ENCODE data around the gene SPRED2.

SPRED2 gene

DNA sequence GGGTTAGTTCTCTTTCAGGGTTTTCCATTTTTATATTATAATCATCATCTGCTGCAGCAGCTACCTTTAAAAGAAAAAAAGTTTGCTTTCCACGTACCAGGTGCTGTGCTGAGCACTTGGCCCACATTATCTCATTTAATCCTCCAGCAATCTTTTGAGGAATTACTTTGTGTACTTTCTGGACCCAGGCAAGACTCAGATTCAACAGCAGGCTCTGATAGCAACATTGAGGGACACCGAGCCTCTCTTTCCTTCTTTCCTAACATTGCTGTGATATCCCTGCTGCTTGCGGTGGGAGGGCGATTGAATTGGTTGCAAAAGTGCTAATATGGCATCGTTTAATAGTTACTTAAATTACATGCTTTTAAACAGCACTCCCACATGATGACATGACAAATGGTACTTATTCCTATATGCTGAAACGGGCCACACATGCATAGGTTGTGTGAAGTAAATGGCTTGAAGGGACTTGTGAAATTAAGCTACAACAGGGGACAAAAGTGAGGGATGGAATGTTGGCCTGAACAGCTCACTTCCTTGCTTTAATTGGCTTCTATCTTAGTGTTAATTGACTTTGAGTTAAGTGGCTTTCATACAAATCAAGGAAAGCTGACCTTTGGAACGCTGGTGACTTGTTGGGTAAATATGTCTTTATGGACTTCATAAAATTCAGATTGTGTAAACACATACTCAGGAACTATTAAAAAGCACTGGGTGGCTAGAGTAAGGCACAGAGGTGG, 21.2 kb downstream of the SPRED2 start:
- DNase-seq, result no peak

DNA sequence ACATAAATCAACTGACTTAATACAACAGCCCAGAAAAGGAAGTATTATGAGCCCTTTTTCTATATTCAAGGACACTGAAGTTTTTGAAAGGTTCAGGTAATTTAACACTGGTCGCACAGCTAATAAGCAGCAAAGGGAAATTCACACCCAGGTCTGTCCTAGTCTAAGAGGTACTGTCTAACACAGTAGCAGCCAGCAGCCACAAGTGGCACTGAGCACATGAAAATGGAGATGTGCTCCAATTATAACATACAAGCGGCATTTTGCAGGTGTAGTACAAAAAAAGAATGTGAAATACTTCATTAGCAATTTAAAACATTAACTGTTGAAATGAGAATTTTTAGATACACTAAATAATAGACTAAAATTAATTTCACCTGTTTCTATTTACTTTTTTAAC, 23.4 kb downstream of the SPRED2 start:
- no peak for DNase-seq

DNA sequence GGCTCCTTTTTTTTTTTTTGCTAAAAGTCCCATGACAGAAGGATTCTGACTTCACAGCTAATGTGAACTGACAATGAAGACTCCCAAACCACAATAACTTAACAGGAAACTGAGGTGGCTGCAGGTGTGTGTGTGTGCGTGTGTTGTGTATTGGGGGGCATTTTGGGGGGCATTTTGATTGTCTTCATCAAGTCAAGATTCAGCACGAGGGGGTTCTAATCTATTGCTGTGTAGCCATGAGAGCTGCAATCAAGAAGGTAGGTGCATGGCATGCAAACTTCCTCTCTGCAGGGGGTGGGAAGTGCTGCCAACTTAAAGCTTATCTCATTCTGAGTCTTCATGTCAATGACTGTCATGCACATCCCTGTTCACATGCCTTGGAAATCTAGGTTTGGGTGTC, 25.2 kb downstream of the SPRED2 start:
- no peak for DNase-seq

DNA sequence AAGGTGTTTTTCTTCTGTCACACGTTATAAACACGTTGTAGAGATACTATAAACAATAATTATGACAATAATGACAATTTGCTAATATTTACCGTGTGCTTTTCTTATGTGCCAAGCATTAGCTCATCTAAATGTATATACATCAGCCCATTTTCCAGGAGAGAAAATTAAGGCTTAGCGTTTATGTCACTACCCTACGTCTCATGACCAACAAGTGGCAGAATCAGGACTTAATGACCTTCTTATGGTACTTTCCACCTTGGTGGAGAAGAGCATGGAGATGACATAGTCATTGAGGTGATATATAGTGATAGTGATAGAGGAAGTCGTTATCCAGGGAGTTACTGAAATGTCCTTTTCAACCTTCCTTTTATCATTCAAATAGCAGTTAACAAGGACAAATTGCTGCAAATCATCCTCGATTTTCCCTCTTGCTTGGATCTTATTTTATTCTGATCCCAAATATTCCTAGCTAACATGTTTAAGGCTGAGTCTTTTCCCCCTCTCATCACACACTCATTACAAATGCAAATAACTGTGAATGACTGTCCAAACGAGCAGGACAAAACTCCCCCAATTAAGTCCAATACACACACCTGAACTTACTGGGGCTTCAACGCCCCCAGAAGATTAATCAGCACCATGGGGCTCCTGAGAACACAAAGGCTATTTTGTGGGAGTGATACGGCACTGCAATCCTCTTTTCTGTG, 27.3 kb downstream of the SPRED2 start:
- no peak for DNase-seq

DNA sequence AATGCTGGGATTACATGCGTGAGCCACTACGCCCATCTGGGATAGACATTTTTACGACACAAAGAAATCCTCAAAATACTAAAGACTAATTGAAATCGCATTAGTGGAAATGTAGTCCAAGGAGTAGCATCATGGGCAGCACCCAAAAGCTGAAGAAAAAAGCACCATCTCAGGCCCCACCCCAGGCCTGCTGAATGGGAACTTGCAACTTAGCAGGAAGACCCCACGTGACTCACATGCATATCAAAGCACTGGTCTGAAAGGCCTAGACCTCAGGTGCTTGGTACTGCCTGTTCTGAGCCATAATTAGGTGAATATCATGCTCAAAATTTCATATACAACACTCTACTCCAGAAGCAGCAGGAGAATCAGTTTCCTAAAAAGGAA, 28.9 kb downstream of the SPRED2 start:
- DNase-seq, result no peak

DNA sequence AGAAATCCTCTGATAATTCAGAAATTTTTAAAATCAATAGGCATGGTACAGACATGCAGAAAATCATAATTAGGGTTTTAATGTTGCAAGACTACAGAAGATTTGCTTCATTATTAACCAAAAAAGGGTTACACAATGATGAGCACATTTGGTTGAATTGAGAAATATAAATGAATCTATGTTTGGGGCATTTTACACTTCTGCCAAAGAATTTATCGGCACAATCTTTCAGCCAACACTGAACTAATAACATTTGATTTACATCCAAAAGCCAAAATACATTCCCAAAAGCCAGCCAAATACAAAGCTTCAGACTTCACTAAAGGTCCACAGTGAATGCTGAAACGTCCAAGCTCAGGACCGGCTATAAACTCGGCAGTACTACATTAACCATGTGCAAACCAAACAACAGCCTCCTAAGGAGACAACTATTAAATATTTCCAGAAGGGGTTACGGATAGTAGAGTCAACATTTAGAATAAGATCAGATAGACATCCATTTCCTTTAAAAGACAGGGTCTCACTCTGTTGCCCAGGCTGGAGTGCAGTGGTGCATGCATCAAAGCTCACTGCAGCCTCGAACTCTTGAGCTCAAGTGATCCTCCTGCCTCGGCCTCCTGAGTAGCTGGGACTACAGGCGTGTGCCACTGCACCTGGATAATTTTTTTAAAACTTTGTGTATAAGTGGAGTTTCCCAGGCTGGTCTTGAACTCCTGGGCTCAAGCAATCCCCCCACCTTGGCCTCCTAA, 29.4 kb downstream of the SPRED2 start:
- no peak for DNase-seq

DNA sequence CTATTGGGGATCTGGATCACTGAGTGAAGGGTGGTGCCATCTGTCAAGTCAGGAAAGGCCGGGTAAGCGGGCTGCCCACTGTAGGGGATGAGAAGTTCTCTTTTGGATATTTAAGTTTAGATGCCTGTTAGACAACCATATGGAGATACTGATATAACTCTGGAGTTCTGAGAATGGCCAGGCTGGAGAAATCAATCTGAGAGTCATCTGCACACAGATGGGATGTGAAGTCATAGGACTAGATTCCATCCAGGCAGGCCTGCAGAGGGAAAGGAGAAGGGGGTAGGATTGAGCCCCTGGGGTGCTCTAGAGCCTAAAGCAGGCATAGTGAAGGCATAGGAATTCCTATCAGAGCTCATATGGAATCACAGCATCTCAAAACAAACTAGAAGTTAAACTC, 30.1 kb downstream of the SPRED2 start:
- no peak for DNase-seq

DNA sequence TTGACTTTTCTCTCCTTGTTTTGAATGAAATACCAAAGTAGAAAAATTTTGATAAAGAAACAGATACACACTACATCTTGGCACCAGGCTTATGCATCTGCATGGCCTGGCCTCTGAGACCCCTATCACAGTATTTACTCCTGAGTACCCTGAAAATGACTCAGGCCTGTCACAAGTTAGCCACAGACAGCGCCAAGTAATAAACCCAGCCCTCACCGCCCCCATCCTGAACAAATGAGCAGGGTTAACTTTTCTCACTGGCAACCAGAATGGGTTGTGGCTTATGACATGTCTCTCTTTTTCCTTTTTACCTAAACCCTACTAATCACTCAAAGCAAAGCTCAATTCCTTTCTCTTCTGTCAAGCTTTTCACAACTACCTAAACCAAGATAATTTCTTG, 35.3 kb downstream of the SPRED2 start:
- no peak for DNase-seq

DNA sequence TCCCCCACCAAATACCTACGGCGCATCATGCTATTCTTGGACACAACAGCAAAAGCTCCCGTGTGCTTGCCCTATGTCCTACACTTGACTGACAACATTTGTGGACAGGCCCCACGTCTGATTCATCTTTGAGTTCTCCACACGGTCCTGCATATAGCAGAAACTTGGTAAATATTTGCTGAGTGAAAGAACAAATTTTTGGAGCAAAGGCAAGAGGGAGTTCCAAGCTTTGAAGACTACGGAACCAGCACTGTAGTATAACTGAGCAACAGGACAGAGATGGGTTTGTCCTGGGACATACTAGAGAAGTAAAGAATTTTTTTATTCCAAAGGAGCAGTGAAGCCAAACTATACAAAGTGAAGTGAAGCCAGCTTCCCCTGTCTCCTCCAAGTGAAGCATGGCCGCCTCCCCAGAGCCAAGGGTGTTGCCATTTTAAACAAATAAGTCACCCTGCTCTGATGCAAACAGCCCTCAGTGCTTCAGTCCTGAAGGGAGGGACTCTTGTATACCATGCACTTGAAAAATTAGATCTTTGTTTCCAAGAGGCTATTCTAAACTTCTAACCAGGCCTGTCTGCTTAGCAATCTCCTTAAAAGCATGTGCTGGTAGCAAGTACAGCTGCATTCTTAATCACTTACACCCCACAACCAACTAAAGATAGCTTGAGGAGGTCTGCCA, 35.9 kb downstream of the SPRED2 start:
- DNase-seq, result no peak

DNA sequence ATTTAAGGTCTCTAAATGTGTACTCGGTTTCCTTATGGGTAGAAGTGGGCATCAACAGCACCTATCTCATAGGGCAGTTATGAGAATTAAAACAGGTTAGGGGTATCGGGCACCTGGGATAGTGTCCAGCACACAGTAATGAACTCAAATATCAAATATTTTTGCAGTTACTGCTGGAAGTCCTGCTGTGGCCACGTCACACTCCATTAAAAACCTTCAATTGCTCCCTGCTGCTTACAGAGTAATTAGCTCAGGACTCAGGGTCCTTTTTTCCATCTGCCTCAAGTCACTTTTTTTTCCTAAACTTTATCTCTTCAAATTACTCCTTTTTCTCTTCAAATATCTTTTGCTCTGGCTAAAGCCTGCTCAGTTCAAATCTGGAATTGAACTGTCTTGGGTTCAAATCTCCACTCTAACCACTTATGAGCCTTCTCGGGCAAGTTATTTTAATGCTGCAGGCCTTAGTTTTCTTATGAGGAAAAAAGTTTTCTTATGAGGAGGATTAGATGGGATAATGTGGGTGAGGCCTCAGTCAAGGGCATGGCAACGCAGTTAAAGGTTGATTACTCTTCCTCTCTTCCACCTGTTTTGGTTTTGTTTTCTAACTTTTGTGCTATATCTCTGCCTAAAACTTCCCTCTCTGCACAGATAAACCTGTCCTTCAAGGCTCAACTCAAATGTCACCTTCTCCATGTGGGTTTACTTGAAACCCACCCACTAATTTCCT, 36.6 kb downstream of the SPRED2 start:
- no peak for DNase-seq

DNA sequence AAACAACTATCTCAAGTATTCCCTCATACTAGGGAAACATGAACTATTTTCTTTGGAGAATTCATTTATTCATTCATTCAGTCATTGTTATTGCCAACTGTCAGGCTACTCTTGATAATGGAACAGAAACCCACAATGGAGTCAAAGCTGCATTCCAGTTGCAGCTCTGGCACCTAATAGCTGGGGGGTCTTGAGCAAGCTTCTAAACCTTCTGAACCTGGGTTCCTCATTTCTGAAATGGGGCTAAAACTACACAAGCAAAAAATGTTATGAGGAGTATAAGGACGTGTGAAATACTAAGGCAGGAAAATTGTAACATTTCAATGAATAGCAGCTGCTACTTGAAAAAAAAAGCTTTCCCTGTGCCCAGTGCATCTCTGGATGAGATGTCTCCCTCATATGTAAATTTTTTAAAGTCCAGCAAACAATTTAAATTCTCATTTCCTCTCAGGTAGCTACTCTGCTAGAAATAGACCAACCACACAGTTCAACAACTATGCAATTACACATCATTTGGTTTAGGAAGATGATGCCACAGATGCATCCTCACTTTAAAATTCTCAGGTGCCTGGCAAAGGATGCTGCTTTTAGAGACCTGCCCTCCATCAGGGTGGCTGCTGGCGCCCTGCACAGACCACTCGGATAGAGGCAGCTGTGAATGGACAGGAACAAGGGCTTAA, 38.5 kb downstream of the SPRED2 start:
- DNase-seq, result no peak

DNA sequence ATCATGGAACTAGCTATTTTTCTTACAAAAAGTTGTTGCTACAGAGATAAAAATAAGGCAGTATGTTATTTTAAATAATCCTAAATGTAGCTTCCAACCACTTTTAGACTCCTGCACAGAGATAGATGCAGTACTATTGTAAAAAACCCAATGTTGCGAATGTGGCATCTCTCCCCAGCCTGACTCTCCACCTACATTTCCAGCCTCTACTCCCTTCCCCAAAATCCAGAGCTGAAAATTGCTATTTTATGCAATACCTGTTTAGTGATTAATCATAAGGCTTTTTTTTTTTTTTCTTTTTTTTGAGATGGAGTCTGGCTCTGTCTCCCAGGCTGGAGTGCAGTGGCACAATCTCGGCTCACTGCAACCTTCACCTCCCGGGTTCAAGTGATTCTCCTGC, 39.4 kb downstream of the SPRED2 start:
- DNase-seq, result no peak

DNA sequence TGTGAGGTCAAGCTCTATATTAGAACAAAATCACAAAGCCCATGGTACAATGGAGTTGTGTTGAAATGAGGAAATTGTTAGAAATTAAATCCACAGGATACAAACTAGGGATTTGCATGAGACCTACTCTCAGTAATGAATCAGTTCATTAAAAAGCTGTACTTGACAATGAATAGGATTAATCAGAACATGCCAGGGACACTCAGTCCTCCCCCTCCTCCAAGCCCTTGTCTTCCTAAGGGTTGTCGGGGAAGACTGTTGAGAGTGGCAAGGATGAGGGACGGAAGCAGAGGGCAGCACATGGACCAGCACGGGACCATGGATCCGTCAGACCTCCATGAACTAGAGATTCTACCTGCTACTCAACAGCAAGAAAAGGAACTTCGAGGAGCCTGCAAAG, 39.8 kb downstream of the SPRED2 start:
- DNase-seq, result no peak

DNA sequence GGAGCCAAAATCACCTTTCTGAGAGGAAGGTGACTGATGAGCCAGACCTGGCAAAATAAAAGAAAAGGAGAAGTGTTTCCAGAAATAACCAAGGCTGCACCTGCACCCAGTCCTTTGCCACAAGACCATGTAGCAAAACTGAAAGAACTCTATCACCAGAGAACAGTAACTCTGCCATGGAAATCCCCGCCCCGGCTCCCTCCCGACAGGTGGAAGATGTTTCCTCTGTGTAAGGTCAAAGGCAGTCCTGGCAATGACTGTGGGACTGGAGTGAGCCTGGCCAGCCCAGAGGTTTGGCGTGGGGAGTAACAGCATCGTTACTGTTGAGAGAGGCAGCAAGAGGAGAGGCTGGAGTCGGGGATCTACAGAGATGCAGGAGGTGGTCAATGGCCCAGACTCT, 42.3 kb downstream of the SPRED2 start:
- DNase-seq, result no peak

DNA sequence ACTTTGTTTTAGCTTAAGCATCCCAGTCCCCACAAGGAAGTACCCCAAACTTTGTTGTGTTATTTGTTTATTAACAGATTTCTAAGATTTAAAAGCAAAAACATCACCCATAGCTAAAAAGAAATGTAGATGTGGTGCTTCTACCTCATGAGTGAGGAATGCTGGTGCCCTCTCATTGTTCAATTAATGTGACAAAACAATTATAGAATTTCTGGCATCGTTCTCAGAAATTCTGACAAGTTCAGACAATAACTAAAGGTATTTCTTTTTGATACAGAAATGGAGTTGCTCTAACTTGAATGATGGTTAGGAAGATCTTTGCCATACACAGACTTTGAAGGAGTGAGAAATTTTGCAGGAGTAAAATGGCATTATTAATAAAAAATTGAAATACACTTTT, 42.9 kb downstream of the SPRED2 start:
- no peak for DNase-seq

DNA sequence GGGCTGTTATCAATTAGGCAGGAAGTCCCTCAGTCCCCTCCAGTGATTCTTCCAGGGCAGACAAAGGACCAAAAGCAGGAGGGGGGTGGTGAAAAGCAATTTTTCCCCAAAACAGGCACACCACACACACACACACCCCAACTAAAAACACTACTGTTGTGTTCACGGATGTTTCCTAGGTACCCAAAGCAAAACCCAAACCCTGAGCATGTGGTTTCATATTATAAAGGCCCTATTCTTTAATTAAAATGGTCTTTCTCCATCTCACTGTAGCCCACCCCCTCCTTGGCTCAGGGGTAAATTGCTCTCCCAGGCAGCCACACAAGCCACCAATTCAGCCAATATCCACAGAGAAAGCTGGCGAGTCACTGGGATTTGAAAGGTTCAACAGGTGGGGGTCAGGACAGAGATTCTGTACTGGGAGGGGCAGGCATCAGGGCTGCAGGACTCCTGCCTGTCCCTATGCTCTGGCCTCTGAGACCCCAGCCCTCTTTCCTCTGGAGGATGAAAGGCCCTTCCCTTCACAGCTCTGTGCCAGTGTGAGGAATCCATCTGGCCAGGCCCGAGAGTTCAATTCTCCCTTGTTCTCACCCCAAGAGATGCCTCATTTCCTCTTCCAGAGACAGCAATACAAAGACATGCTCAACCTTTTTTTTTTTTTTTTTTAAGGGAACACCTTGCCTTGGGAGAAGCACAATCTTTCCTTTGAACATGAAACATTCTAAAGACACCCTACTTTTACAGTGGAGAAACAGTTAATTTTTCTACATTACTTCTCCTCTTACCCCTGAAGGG, 43.6 kb downstream of the SPRED2 start:
- no peak for DNase-seq

DNA sequence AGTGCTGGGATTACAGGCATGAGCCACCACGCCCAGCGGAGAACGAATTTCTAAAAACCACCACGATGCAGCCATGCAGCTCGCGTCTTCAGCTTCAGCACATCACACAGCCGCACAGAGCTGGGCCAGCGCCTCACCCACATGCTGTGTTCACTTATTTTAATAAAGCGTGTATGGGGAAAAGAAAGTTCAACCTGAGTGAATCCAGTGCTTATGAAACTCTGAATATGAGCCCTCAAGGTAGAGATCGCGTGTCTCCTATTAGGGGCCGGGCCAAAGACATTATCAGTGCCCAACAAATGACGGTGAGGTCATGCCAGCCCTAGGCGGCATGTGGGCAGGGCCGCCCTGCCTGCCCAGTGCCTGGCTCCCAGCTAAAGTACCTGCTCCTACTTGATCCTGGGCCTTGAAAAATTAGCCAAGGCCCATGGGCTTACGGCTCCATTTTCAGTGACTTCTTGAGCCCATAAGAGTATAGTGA, 44.3 kb downstream of the SPRED2 start:
- no peak for DNase-seq

DNA sequence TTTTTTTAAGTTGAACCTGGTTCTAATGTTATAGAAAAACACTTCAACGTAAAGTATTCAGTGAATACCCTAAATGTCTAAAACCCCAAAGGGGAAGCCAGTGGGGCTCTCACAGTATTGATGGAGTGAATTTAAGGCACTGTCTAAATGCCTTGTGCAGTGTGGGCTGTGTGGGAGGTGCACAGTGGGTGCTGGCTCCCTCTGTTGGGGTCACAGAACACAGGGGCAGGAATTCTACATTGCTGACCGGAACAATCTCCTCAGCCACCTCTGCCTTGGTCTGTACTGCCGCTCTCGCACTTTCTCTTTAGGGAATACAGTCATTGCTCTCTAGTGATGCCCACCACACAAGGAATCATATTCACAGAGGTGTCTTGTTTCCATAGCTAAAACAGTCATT, 45.4 kb downstream of the SPRED2 start:
- no peak for DNase-seq

DNA sequence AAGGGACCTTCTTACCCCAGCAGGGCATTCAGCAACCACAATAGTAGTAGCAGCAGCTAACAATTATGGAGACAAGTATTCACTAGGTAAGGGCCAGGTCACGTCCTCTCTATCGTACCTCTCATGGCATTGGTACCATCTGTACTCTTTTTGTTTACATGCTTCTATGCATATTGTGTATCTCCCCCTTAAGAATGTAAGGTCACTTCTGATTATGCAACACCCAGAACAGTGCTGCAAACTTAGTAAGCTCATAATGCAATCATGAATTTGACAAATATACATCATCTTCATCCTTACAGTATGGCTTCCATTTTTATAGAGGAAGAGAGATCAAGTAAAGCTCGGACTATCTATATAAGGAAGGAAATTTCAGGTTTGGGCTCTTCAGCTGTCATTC, 46.1 kb downstream of the SPRED2 start:
- DNase-seq, result no peak

DNA sequence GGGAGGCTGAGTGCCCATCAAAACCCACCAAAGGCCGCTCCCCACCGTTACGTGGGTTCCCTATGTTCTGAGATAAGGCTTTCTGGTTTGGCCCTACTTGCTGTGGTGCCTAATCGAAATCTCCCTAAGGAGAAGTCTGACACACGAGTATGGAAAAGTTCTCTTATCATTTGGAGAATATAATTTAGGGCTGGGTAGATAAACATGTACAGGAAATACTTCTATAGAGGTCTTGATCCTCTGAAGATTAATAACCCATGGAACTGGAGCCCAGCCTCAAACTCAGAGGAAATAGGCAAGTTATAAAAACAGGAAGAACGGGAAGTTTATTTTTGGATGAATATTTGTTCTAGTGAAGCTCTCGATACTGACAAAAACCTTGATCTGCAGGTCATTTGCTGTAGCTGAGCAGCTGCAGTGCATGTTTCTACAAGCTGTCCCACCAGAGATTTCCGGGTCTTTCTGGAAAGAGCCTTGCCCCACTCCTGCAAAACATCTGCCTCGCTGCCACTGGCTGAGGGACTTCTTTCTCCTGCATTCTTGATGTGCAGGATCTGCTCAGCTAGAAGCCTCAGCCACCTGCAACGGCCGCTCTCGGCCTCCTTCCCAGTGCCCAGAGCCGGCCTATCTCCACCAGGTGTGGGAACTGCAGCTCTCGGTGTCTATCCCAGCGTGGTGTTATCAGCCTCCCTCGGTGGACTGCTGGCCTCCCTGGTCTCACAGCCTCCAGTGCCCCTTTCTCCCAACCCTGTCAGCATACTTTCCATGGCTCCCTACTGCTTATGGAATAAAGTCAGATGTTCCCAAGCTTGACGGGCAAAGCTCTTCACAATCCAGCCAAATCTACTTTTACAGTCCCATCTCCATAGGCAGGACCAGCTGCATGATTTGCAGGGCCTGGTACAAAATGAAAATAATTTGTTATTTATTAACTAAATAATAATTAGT, 48.6 kb downstream of the SPRED2 start:
- DNase-seq, result no peak
